HCT116 (cell line): Measurements from ENCODE around the gene INHBE. TPM values are rescaled to one million over a fixed set of nuclear protein-coding genes. Genes with fewer than 3 reads are reported as not detected.

Experiments
- ATAC-seq: fragments of 200-7000 bp; cut with Tn5 transposase; 2 replicates; pipeline ENCODE4 v1.9.1; 2020; ENCODE audit warnings: mild to moderate bottlenecking, moderate library complexity
- BruUV-seq: library from RNA; stranded (reverse); fragments of 400-500 nt; replicated peaks from 2 replicates; lab custom pipeline; 2021; lab: Mats Ljungman, UMichigan
- CTCF ChIA-PET: fragments of 300-600 bp; sonication (Branson Sonifier 250); formaldehyde crosslinking; loops from one replicate; lab custom pipeline; 2021; ENCODE audit warnings: antibody characterized with exemption; lab: Charles Lee
- POLR2A ChIA-PET: fragments of 300-600, 350-600 bp; sonication (Branson Sonifier 250); formaldehyde crosslinking; loops from one replicate; lab custom pipeline; 2021; ENCODE audit warnings: antibody characterized with exemption; lab: Charles Lee
- RAD21 ChIA-PET, 2 experiments: fragments of 300-600 bp; sonication (Branson Sonifier 250); formaldehyde crosslinking; loops; one replicate each; lab custom pipeline; 2023; ENCODE audit warnings: low total read pairs in 2 of 2; ENCODE audit not compliant: uncharacterized antibody in 2 of 2, unreplicated experiment in 2 of 2, low non-redundant PET in 1 of 2; lab: Charles Lee
- DNase-seq: peaks from one replicate; pipeline ENCODE4 v3.0.0-alpha.2; 2010; ENCODE audit warnings: low read depth, low spot score
- H2AFZ ChIP-seq: fragments of 200-600 bp; shearing (Covaris generic), sonication (generic); 2 replicates; pipeline ENCODE4 v1.6.1; 2017; ENCODE audit warnings: low read depth, mixed run types, mixed read lengths, antibody characterized with exemption, low read length; ENCODE audit not compliant: poor library complexity, severe bottlenecking
- H3K27ac ChIP-seq: 2 replicates; pipeline ENCODE4 v1.5.1; 2012; ENCODE audit warnings: low read depth, low read length
- H3K27me3 ChIP-seq: fragments of 200-600 bp; sonication (generic); 2 replicates; pipeline ENCODE4 v1.6.1; 2016; ENCODE audit warnings: mixed run types, low read length, mixed read lengths; ENCODE audit not compliant: insufficient read depth
- H3K36me3 ChIP-seq, 2 experiments: fragments of 200-500 bp in 1 of 2; fragments of 200-600 bp in 1 of 2; sonication (Bioruptor generic) in 1 of 2; sonication (generic) in 1 of 2; 2 replicates each; pipeline versions ENCODE4 v1.5.1 to v1.6.1; 2014 to 2016; ENCODE audit warnings: low read length in 2 of 2, inconsistent platforms in 1 of 2, mixed read lengths in 1 of 2, mixed run types in 1 of 2; ENCODE audit not compliant: insufficient read depth in 2 of 2, control insufficient read depth in 1 of 2
- H3K4me1 ChIP-seq, 2 experiments: fragments of 200-600 bp in 1 of 2; sonication (generic) in 1 of 2; 2 replicates each; pipeline versions ENCODE4 v1.5.1 to v1.6.1; 2012 to 2017; ENCODE audit warnings: low read length in 2 of 2, inconsistent platforms in 1 of 2, mild to moderate bottlenecking in 1 of 2, mixed read lengths in 1 of 2, mixed run types in 1 of 2, moderate library complexity in 1 of 2; ENCODE audit not compliant: insufficient read depth in 2 of 2, control insufficient read depth in 1 of 2
- H3K4me2 ChIP-seq: fragments of 200-600 bp; sonication (generic); 2 replicates; pipeline ENCODE4 v1.6.1; 2017; ENCODE audit warnings: mixed run types, low read length, mixed read lengths
- H3K4me3 ChIP-seq, 2 experiments: fragments of 200-600 bp in 1 of 2; sonication (generic) in 1 of 2; replicated peaks in 1 of 2; 2 replicates each; pipeline ENCODE4 v1.5.1; 2011 to 2016; ENCODE audit warnings: low read length in 2 of 2, control low read depth in 1 of 2, low read depth in 1 of 2, mild to moderate bottlenecking in 1 of 2, mixed read lengths in 1 of 2, mixed run types in 1 of 2
- H3K79me2 ChIP-seq: fragments of 200-600 bp; sonication (generic); 2 replicates; pipeline ENCODE4 v1.6.1; 2017; ENCODE audit warnings: mild to moderate bottlenecking, mixed run types, low read length, moderate library complexity, mixed read lengths; ENCODE audit not compliant: insufficient read depth
- H3K9ac ChIP-seq: fragments of 200-600 bp; sonication (generic); 2 replicates; pipeline ENCODE4 v1.6.1; 2016; ENCODE audit warnings: low read length, mixed read lengths
- H3K9me2 ChIP-seq: fragments of 200-600 bp; sonication (generic), shearing (Covaris generic); 2 replicates; pipeline ENCODE4 v1.6.1; 2017; ENCODE audit warnings: mixed run types, mild to moderate bottlenecking, moderate library complexity; ENCODE audit not compliant: insufficient read depth
- H3K9me3 ChIP-seq, 2 experiments: fragments of 200-500 bp in 1 of 2; fragments of 200-600 bp in 1 of 2; sonication (Bioruptor generic) in 1 of 2; sonication (generic) in 1 of 2; 2 replicates each; pipeline ENCODE4 v1.6.1; 2014 to 2017; ENCODE audit warnings: low read length in 2 of 2, mixed read lengths in 2 of 2, inconsistent platforms in 1 of 2, low read depth in 1 of 2, mild to moderate bottlenecking in 1 of 2, mixed run types in 1 of 2, moderate library complexity in 1 of 2; ENCODE audit not compliant: control insufficient read depth in 1 of 2, insufficient read depth in 1 of 2
- H4K20me1 ChIP-seq: fragments of 200-600 bp; sonication (generic), shearing (Covaris generic); 2 replicates; pipeline ENCODE4 v1.6.1; 2017; ENCODE audit warnings: mixed run types, mild to moderate bottlenecking, moderate library complexity; ENCODE audit not compliant: insufficient read depth
- CBX3 ChIP-seq: IDR thresholded peaks from 2 replicates; pipeline ENCODE4 v1.6.1; 2012; ENCODE audit warnings: low read depth
- CEBPB ChIP-seq: IDR thresholded peaks from 2 replicates; pipeline ENCODE4 v1.6.1; 2012; ENCODE audit warnings: low read depth
- EZH2phosphoT487 ChIP-seq: fragments of 200-600 bp; IDR thresholded peaks from 2 replicates; pipeline ENCODE4 v1.6.1; 2018; ENCODE audit warnings: antibody characterized with exemption, borderline replicate concordance
- SIN3A ChIP-seq: IDR thresholded peaks from 2 replicates; pipeline ENCODE4 v1.6.1; 2012; ENCODE audit warnings: low read depth
- SP1 ChIP-seq: IDR thresholded peaks from 2 replicates; pipeline ENCODE4 v1.6.1; 2012; ENCODE audit warnings: low read depth
- intact Hi-C: fragments of 100-400 bp; cut with micrococcal nuclease; formaldehyde crosslinking; loops from 2 replicates; pipeline ENCODE4 v1.10.0; 2022
- total RNA-seq: library from RNA; stranded (reverse); gene quantifications from one replicate; pipeline ENCODE4 v1.2.1, GENCODE V29; 2021; ENCODE audit not compliant: unreplicated experiment
- TF ChIP-seq, protein P1 (sequence below): IDR thresholded peaks from 2 replicates; pipeline ENCODE4 v1.6.1; 2012
- TF ChIP-seq, protein P2 (sequence below): IDR thresholded peaks from 2 replicates; pipeline ENCODE4 v1.6.1; 2011; ENCODE audit warnings: mild to moderate bottlenecking, low read length, moderate library complexity; ENCODE audit not compliant: insufficient replicate concordance; ENCODE audit errors: extremely low read depth

The INHBE gene
- total RNA-seq, 1 experiment from 2014 or later, result 0.89 TPM

DNA sequence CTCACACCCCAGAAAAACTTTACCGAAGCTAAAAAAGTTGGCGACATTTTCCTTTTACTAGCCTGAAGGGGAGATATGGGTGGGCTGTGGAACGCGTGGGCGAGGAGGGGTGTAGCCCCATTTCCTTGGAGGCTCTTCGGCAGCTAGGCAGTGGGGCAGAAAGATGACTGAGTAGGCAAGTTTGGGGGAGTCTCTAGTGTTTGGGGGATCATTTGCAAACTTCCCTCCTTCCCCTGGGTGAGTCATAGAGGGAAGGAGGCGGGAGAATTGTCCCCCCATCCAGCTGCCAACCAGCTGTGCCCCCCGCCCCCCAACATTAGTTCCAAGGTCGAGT is 6.8 kb downstream of the INHBE start:
- no peaks in the 10 kb centered on the region for H3K27me3 ChIP-seq
- ATAC-seq (peak; percentile 4), DNase-seq (no peak)
- peak overlapping the region; percentile 65 for H3K27ac ChIP-seq
- peak overlapping the region; percentile 75 for H3K4me3 ChIP-seq
- peak overlapping the region; percentile 99 for H3K4me2 ChIP-seq
- TF ChIP-seq SIN3A, result no peak
- TF ChIP-seq, protein P1, sequence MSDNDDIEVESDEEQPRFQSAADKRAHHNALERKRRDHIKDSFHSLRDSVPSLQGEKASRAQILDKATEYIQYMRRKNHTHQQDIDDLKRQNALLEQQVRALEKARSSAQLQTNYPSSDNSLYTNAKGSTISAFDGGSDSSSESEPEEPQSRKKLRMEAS, result no peak
- no peak for TF ChIP-seq CEBPB
- no peak for TF ChIP-seq SP1
- TF ChIP-seq, protein P2, sequence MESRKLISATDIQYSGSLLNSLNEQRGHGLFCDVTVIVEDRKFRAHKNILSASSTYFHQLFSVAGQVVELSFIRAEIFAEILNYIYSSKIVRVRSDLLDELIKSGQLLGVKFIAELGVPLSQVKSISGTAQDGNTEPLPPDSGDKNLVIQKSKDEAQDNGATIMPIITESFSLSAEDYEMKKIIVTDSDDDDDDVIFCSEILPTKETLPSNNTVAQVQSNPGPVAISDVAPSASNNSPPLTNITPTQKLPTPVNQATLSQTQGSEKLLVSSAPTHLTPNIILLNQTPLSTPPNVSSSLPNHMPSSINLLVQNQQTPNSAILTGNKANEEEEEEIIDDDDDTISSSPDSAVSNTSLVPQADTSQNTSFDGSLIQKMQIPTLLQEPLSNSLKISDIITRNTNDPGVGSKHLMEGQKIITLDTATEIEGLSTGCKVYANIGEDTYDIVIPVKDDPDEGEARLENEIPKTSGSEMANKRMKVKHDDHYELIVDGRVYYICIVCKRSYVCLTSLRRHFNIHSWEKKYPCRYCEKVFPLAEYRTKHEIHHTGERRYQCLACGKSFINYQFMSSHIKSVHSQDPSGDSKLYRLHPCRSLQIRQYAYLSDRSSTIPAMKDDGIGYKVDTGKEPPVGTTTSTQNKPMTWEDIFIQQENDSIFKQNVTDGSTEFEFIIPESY, result no peak
- no peak for TF ChIP-seq CBX3
- TF ChIP-seq EZH2phosphoT487, result no peak
- no peak overlapping the region for H2AFZ ChIP-seq
- ChIA-PET POLR2A (no interaction called here), CTCF (interaction anchor here (0.6 to 1.7 kb wide), 4 partner anchors 9 to 248 kb away, joined by 3 to 7 read pairs (median 4); no protein-coding TSS in a partner anchor), RAD21 (no interaction called here)
- peak overlapping the region; percentile 56 for H3K9ac ChIP-seq
- H3K9me2 ChIP-seq, result no peaks in the 10 kb centered on the region
- no peaks in the 10 kb centered on the region for H4K20me1 ChIP-seq
- H3K4me1 ChIP-seq, result peaks cover 20 to 44% of the 10 kb centered on the region in 2 experiments
- BruUV-seq, result no TSS peak
- H3K9me3 ChIP-seq, result no peaks in the 10 kb centered on the region
- H3K36me3 ChIP-seq, result no peaks in the 10 kb centered on the region
- intact Hi-C loops, result loop anchor here (5.0 kb wide), 1 partner anchor 375 kb away; the partner anchor contains the start of gene NAB2
- H3K79me2 ChIP-seq, result no peaks in the 10 kb centered on the region
